HEK293T (cell line): ENCODE measurements around the gene FAM118B.
"Not testable (repeated sequence)": the region's sequence is repeated elsewhere in the genome, so short reads cannot be mapped to it uniquely, and the experiment has no call there.

Experiments
- CTCF ChIA-PET: fragments of 350-600 bp; formaldehyde crosslinking; extraction: SDS; loops from one replicate; lab custom pipeline; 2021; ENCODE audit warnings: antibody characterized with exemption, inconsistent platforms; lab: Yijun Ruan, JAX
- POLR2A ChIA-PET: fragments of 350-600 bp; formaldehyde crosslinking; extraction: SDS; loops from one replicate; lab custom pipeline; 2020; ENCODE audit warnings: antibody characterized with exemption, inconsistent platforms; lab: Yijun Ruan, JAX
- DNase-seq: peaks from one replicate; pipeline ENCODE4 v3.0.0; 2012; ENCODE audit warnings: mixed read lengths; ENCODE audit errors: extremely low spot score
- ARNT ChIP-seq: fragments of 450-650 bp; IDR thresholded peaks from 2 replicates; pipeline ENCODE4 v1.6.1; 2017; ENCODE audit warnings: mild to moderate bottlenecking
- BHLHE40 ChIP-seq: fragments of 450-650 bp; IDR thresholded peaks from 2 replicates; pipeline ENCODE4 v1.6.1; 2016; ENCODE audit warnings: mild to moderate bottlenecking, moderate library complexity, borderline replicate concordance
- CTBP1 ChIP-seq: fragments of 450-650 bp; IDR thresholded peaks from 2 replicates; pipeline ENCODE4 v1.6.1; 2016; ENCODE audit warnings: borderline replicate concordance
- ELF4 ChIP-seq: fragments of 450-650 bp; IDR thresholded peaks from 2 replicates; pipeline ENCODE4 v1.6.1; 2017; ENCODE audit warnings: antibody characterized with exemption
- FOXA1 ChIP-seq: fragments of 450-650 bp; IDR thresholded peaks from 2 replicates; pipeline ENCODE4 v1.6.1; 2016; ENCODE audit warnings: mild to moderate bottlenecking
- FOXK2 ChIP-seq: fragments of 450-650 bp; IDR thresholded peaks from 2 replicates; pipeline ENCODE4 v1.6.1; 2016; ENCODE audit warnings: mild to moderate bottlenecking
- FOXM1 ChIP-seq: fragments of 450-650 bp; IDR thresholded peaks from 2 replicates; pipeline ENCODE4 v1.6.1; 2017; ENCODE audit warnings: mild to moderate bottlenecking, borderline replicate concordance
- HDGF ChIP-seq: fragments of 450-650 bp; IDR thresholded peaks from 2 replicates; pipeline ENCODE4 v1.6.1; 2017; ENCODE audit warnings: antibody characterized with exemption, borderline replicate concordance
- L3MBTL2 ChIP-seq: fragments of 450-650 bp; conservative IDR thresholded peaks from 2 replicates; pipeline ENCODE4 v1.6.1; 2016; ENCODE audit warnings: mild to moderate bottlenecking
- LEF1 ChIP-seq: fragments of 450-650 bp; IDR thresholded peaks from 2 replicates; pipeline ENCODE4 v1.6.1; 2017; ENCODE audit warnings: mild to moderate bottlenecking, borderline replicate concordance
- NFRKB ChIP-seq: fragments of 450-650 bp; IDR thresholded peaks from 2 replicates; pipeline ENCODE4 v1.6.1; 2016; ENCODE audit warnings: mild to moderate bottlenecking, moderate library complexity
- PKNOX1 ChIP-seq: fragments of 450-650 bp; IDR thresholded peaks from 2 replicates; pipeline ENCODE4 v1.6.1; 2016
- SP1 ChIP-seq: fragments of 450-650 bp; IDR thresholded peaks from 2 replicates; pipeline ENCODE4 v1.6.1; 2017
- SUZ12 ChIP-seq: fragments of 450-650 bp; IDR thresholded peaks from 2 replicates; pipeline ENCODE4 v1.6.1; 2016; ENCODE audit warnings: mild to moderate bottlenecking
- TARDBP ChIP-seq: fragments of 450-650 bp; IDR thresholded peaks from 2 replicates; pipeline ENCODE4 v1.6.1; 2016
- ZNF384 ChIP-seq: fragments of 450-650 bp; IDR thresholded peaks from 2 replicates; pipeline ENCODE4 v1.6.1; 2016

The FAM118B gene

GRCh38 chr11:126303623-126304456, 92.3 kb downstream of the FAM118B start, which contains the start of gene DCPS:
Gene DCPS (plus strand): TSS chr11:126304060. CDS start chr11:126304081, 21 bp downstream.
- TF ChIP-seq L3MBTL2 (peak; percentile 92), SUZ12 (no peak), SP1 (no peak), BHLHE40 (no peak), PKNOX1 (no peak), ELF4 (peak; percentile 88), ZNF384 (peak; percentile 93)
- POLR2A ChIA-PET, result interaction anchor here (0.6 to 1.4 kb wide), 17 partner anchors 9 to 302 kb away, joined by 3 to 9 read pairs (median 4); partner anchors contain the start of genes FOXRED1, SRPRA, ST3GAL4 and TIRAP
- peak; percentile 96 for DNase-seq
- CTCF ChIA-PET, result interaction anchor here (1.0 kb wide), 1 partner anchor 10 kb away, joined by 3 read pairs; no protein-coding TSS in a partner anchor

- POLR2A ChIA-PET, result interaction anchor here (1.0 to 1.4 kb wide), 16 partner anchors 8 to 302 kb away, joined by 3 to 9 read pairs (median 4); partner anchors contain the start of genes FOXRED1, SRPRA, ST3GAL4 and TIRAP
- CTCF ChIA-PET, result interaction anchor here (1.0 kb wide), 1 partner anchor 11 kb away, joined by 3 read pairs; no protein-coding TSS in a partner anchor
- TF ChIP-seq CTBP1 (no peak), PKNOX1 (peak; percentile 48; the same call in 1 of the 2 replicates)
- no peak for DNase-seq
Observed at GRCh38 chr11:126304457-126305075, 93.0 kb downstream of the FAM118B start.

GRCh38 chr11:126305699-126306098, 94.1 kb downstream of the FAM118B start:
- ChIA-PET CTCF (no interaction called here), POLR2A (no interaction called here)
- TF ChIP-seq BHLHE40 (no peak), FOXA1 (no peak), ZNF384 (no peak)
- DNase-seq, result no peak

- ChIA-PET CTCF (interaction anchor here (1.3 kb wide), 1 partner anchor 173 kb away, joined by 6 read pairs; no protein-coding TSS in a partner anchor), POLR2A (no interaction called here)
- no peak for TF ChIP-seq ELF4
- no peak for TF ChIP-seq NFRKB
- TF ChIP-seq HDGF, result no peak
- no peak for TF ChIP-seq L3MBTL2
- TF ChIP-seq CTBP1, result no peak
- peak; percentile 39 for DNase-seq
Observed at GRCh38 chr11:126307706-126308105, 96.1 kb downstream of the FAM118B start.

- CTCF ChIA-PET, result interaction anchor here (1.3 kb wide), 1 partner anchor 172 kb away, joined by 6 read pairs; no protein-coding TSS in a partner anchor
- POLR2A ChIA-PET, result no interaction called here
- TF ChIP-seq L3MBTL2 (no peak), NFRKB (no peak), TARDBP (no peak), LEF1 (no peak), FOXA1 (no peak), PKNOX1 (no peak), BHLHE40 (no peak), SP1 (no peak)
- no peak for DNase-seq
Observed at GRCh38 chr11:126308271-126308671, 96.7 kb downstream of the FAM118B start.

- POLR2A ChIA-PET, DNase-seq, CTCF ChIA-PET: not testable (repeated sequence)
Observed at GRCh38 chr11:126308771-126309170, 97.2 kb downstream of the FAM118B start.

GRCh38 chr11:126310200-126310991, 98.8 kb downstream of the FAM118B start:
- DNase-seq, result peak; percentile 79
- ChIA-PET CTCF (interaction anchor here (0.8 to 2.4 kb wide), 10 partner anchors 9 to 274 kb away, joined by 3 to 17 read pairs (median 4); no protein-coding TSS in a partner anchor), POLR2A (no interaction called here)
- TF ChIP-seq PKNOX1, result no peak
- TF ChIP-seq LEF1, result no peak
- no peak for TF ChIP-seq SP1
- no peak for TF ChIP-seq BHLHE40
- no peak for TF ChIP-seq FOXM1
- no peak for TF ChIP-seq ELF4
- TF ChIP-seq TARDBP, result no peak
- no peak for TF ChIP-seq HDGF
- TF ChIP-seq CTBP1, result no peak
- no peak for TF ChIP-seq L3MBTL2
- TF ChIP-seq NFRKB, result no peak
- TF ChIP-seq FOXK2, result no peak
- TF ChIP-seq ZNF384, result no peak
- no peak for TF ChIP-seq FOXA1
- no peak for TF ChIP-seq SUZ12
- TF ChIP-seq ARNT, result no peak
